Effector CD4-positive, alpha-beta T cell (primary cell): ENCODE results near the gene SUN1.
"Not testable (repeated sequence)": the region's sequence is repeated elsewhere in the genome, so short reads cannot be mapped to it uniquely, and the experiment has no call there.

Experiments
- DNase-seq: peaks from one replicate; pipeline ENCODE4 v3.0.0-alpha.2; 2020

SUN1 gene

GRCh38 chr7:803796-804195 lies 28.5 kb upstream of the SUN1 start:
- not testable (repeated sequence) for DNase-seq

GRCh38 chr7:805261-805660 lies 27.0 kb upstream of the SUN1 start:
- DNase-seq, result no peak

- no peak for DNase-seq
Observed at GRCh38 chr7:815284-816216, 16.7 kb upstream of the SUN1 start.

- DNase-seq, result peak; percentile 96
Observed at GRCh38 chr7:816300-816750, 16.0 kb upstream of the SUN1 start.

GRCh38 chr7:816751-817671 lies 15.3 kb upstream of the SUN1 start:
- peak; percentile 24 for DNase-seq

- no peak for DNase-seq
Observed at GRCh38 chr7:818031-818699, 14.1 kb upstream of the SUN1 start.

GRCh38 chr7:820341-820740 lies 11.9 kb upstream of the SUN1 start:
- no peak for DNase-seq

- no peak for DNase-seq
Observed at GRCh38 chr7:821688-822087, 10.6 kb upstream of the SUN1 start.

GRCh38 chr7:822692-823276 lies 9.5 kb upstream of the SUN1 start:
- no peak for DNase-seq

GRCh38 chr7:823649-824048 lies 8.6 kb upstream of the SUN1 start:
- no peak for DNase-seq

- no peak for DNase-seq
Observed at GRCh38 chr7:824081-824480, 8.2 kb upstream of the SUN1 start.

- DNase-seq, result no peak
Observed at GRCh38 chr7:824664-825063, 7.6 kb upstream of the SUN1 start.

- DNase-seq, result no peak
Observed at GRCh38 chr7:825386-825785, 6.9 kb upstream of the SUN1 start.

- no peak for DNase-seq
Observed at GRCh38 chr7:826230-826917, 5.9 kb upstream of the SUN1 start.

GRCh38 chr7:828793-829561 lies 3.3 kb upstream of the SUN1 start:
- DNase-seq, result no peak

GRCh38 chr7:830069-830468 lies 2.2 kb upstream of the SUN1 start:
- no peak for DNase-seq

GRCh38 chr7:831596-832166 lies 595 bp upstream of the SUN1 start:
- no peak for DNase-seq

- DNase-seq, result no peak
Observed at GRCh38 chr7:832968-833424, 720 bp downstream of the SUN1 start.

GRCh38 chr7:833601-834258 lies 1.5 kb downstream of the SUN1 start:
- DNase-seq, result no peak

GRCh38 chr7:834277-834676 lies 2.0 kb downstream of the SUN1 start:
- DNase-seq, result no peak
